Stimulated activated CD8-positive, alpha-beta memory T cell treated with anti-CD3 and anti-CD28 coated beads, Interleukin-7, amount 100 ng/mL, for 4 hours (primary cell): ENCODE data around the gene FAM161A.

ENCODE experiments used
- DNase-seq, 2 donors: peaks; one replicate each; pipeline ENCODE4 v3.0.0-alpha.2; 2020; ENCODE audit warnings: low read depth in 2 of 2

FAM161A gene

DNA sequence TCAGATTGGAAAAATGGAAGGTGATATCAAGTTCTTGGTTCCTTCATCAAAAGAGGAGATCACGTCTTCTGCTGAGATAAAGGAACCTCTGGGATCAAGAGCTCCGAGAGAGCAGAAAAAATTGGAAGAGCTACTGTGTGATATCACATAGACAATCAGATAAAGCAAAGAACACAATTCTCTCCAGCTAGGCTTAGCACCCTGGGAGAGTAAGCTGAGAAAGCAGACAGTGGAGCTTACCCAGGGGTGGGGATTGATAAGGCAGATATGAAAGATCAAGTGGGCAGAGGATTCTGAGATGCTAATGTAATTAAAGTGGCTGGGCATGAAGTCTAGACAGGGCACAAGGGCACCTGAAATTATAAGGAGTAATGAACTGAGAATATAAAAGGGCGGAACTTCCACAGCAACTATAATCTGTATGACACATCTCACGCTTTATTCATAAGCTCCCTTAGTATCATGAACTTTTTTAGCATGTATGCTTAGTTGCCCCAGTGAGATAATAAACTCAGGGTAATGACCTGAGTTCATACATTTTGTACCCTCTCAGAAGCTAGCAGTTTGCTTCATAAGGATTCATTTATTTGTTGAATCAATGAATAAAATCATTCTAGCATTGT is 65.8 kb downstream of the FAM161A start:
- no peak for DNase-seq

DNA sequence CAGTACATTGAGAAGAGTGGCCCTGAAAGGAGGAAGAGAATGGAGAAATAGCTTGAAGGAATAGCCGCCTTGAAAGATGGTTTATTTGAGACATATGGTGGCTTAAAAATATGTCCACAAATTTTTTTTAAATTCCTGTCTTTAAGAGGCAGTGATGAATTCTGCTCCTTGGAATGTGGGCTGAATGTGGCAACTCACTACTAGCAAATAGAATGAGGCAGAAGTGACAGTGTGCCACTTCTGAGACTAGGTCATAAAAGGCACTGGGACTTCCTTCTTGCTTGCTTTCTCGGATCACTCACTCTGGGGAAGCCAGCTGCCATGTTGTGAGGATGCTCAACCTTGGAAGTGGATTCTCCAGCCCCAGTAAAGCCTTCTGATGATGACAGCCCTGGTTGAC is 67.0 kb downstream of the FAM161A start:
- DNase-seq: no peak

DNA sequence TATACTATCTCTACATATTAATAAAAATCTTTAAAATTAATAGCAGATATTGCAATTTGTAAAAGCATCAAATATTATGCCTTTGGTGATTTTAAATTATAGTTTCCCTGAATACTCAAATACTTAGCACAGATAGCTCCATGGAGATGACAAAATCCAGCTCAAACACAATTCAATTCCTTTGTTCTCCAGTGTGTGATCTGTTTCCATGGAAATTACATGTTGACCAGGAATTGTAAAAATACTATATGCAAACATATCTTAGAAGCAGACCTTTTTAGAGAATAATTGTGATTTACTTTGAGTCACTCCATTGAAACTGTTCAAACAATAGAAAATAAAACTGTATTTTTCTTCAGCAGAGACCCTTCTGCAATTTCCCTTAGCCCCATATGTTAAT is 68.3 kb downstream of the FAM161A start:
- no peak for DNase-seq

DNA sequence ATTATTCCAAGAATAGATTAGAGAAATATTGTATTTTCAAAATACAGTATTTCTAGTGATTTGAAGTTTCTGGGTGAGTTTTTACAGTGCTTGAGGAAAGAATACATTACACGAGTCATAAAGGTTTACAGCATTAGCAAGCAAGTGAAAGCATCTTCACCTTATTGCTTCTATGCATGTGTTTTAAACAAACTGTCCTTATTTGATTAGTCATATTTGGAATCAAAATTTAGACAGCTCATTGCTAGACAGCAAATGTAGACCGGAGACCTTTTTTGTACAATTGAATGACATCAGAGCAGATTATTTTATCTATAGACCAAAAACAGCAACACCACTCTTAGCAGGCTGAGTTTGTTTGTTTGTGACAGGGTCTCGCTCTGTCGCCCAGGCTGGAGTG is 69.2 kb downstream of the FAM161A start:
- no peak for DNase-seq

DNA sequence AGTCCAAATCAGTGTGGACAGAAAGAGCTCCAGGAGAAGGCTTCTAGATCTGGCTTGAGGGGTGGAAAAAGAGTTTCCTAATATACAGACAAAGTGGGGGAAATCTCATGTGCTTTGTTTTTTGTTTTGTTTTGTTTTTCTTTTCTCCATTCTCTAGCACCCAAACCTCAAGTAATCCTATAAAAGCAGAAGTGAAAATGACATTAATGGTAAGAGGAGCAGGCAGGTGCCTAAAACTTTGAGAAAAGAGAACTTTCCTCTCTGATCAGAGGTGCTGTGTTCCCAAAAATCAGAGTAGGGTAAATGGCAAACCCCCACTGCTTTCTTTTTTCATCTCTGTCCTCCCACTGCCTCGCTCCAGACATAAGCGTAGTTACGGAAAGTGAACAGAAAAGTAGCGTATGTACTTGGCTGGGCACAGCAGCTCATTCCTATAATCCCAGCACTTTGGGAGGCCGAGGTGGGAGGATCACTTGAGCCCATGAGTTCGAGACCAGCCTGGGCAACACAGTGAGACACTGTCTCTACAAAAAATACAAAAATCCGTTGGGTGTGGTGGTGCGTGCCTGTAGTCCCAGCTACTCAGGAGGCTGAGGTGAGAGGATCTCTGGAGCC is 77.8 kb downstream of the FAM161A start:
- DNase-seq: no peak
